Stimulated activated CD8-positive, alpha-beta memory T cell treated with anti-CD3 and anti-CD28 coated beads, Interleukin-7, amount 100 ng/mL, for 1 hour (primary cell): ENCODE data around the gene UBE2J2.

Experiments used
- DNase-seq, 2 donors: peaks; one replicate each; pipeline ENCODE4 v3.0.0-alpha.2; 2020; ENCODE audit warnings: low read depth in 2 of 2

The UBE2J2 gene

DNA sequence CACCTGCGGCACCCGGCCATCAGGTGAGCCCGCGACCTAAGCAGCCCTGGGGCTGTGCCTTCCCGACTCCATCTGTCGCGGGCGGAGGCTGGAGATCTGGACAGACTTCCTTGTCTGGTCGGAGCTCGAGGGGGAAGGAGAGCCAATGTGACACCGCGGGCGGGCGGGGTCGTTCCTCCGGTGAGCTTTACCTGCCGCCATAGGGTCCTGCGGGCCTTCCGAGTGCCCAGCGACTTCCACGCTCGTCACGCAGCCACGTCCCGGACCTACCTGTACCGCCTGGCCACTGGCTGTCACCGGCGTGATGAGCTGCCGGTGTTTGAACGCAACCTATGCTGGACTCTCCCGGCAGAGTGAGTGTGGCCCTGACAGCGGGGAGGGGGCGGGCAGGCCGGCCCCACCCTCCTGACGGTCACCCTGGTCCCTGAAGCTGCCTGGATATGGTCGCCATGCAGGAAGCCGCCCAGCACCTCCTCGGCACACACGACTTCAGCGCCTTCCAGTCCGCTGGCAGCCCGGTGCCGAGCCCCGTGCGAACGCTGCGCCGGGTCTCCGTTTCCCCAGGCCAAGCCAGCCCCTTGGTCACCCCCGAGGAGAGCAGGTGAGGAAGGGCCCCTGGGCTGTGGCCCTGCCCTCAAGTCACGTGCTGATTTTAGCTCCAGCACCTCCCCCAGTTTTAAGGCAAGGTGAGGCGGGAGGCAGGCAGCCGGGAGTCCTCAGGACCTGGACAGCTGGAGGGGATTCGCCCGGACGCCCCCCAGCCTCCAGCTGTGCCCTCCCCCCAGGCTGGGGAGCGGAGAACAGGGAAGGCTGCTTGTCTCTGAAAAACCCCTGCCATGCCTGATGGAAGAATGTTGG is 35.8 kb upstream of the UBE2J2 start:
- DNase-seq = no peak

DNA sequence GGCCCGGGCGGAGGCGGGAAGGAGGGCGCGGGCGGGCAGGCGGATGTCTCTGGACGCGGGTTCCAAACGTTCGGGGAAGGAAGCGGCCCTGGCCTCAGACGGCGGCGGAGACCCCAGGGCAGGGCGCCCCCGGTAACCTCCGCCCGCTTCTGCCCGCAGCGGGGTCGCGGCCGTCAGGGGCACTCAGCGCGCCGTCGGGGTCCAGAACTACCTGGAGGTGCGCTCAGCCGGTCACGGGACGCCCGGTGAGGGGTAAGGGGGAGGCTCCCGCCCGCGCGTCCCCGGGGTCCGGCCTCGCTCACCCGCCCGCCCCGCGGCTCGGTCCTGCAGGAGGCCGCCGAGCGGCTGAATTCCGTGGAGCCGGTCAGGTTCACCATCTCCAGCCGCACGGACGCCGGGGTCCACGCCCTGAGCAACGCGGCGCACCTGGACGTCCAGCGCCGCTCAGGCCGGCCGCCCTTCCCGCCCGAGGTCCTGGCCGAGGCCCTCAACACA is 35.1 kb upstream of the UBE2J2 start:
- no peak for DNase-seq

DNA sequence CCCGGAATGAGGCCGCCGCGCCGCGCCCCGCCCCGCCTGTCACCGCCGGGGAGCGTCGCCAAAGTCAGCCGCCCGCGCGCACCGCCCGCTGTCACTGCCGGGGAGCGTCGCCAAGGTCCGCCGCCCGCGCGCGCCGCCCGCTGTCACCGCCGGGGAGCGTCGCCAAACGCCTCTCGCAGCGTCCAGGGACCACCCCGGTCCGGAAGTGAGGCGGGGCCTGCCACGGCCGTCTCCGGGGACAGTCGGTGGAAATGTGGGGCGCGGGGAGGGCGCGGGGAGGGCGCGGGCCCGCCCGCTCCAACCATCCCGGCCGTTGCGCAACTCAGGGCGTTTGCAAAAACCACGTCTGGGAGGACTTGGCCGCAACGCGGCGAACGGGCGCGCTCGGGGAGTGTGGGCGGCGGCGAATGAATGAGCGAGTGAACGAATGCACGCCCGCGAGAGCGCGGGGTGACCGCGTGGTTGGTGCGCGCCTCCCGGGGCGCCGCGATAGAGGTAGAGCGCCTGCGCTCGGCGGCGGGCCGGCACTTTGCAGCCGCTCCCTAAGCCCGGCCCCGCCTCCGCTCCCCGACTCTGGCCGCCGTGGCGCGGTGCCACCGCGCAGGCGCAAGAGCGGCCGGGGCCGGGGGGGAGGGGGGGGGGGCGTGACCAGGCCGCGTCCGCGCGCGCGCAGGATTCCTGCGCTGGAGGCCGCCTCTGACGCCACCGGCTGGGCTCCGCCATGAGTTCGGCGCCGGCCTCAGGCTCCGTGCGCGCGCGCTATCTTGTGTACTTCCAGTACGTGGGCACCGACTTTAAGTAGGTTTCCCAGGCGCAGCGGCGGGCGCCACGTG is 34.5 kb upstream of the UBE2J2 start, which contains the start of the genes ACAP3 and PUSL1:
Gene ACAP3 (minus strand): TSS at position 8 of the 833 bp plus-strand sequence. CDS start 115 bp downstream, outside the sequence.
Gene PUSL1 (plus strand): TSS at position 675 of the 833 bp plus-strand sequence. CDS start 47 bp downstream, at position 722.
- DNase-seq = peak; percentile 63 to 73

DNA sequence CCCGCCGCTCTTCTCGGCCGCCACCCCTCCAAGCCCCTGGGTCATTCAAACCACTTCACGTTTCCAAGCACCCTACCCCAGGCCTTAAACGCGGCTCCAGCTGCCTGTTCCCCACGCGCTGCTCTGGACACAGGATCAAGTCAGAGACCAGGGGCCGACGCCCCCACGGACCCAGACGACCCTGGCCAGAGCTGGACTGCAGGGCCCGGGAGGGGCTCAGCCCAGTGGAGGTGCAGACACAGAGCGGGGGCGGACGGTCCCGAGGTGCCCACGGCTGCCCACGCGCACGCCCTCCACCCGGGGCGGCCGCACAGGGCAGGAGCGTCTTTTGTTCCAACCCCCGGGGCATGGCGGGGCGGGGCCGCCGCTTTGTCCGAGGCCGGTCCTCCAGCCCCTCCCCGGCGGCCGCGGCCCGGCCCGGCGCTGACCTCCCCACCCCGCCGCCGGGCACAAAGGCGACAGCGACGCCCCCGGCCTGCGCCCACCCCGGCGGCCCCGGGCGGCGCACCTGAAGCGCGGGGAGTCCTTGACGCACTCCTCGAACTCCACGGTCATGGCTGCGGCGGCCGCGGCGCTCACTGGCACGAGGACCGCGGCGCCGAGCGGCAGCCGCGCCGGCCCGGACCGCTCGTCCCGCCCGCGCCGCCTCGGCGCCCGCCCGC is 33.7 kb upstream of the UBE2J2 start:
- no peak for DNase-seq

DNA sequence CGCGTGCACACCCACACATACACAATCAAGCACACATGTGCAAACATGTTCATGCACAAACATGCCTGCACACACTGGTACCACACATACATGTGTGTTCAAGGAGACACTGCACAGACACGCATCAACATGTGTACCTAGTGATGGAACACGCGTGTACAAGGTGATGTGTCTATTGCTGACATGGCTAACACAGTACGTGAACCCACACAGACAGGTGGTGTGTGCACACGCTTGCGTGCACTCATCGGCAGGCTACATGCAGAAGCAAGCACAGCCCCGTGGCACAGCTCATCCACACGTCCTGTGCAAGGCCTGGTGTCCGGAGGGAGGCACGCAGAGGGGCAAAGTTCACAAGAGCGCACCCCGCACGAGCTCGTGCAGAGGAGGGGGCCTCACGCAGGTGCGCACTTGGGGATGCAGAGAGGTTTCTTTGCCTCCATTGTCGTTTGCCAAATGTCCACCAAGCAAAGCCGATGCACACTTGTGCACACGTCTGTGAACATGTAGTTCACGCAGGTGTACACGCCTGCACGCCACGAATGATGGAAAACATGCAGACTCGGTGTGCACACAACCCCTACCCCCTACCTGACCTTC is 33.1 kb upstream of the UBE2J2 start:
- DNase-seq = no peak

DNA sequence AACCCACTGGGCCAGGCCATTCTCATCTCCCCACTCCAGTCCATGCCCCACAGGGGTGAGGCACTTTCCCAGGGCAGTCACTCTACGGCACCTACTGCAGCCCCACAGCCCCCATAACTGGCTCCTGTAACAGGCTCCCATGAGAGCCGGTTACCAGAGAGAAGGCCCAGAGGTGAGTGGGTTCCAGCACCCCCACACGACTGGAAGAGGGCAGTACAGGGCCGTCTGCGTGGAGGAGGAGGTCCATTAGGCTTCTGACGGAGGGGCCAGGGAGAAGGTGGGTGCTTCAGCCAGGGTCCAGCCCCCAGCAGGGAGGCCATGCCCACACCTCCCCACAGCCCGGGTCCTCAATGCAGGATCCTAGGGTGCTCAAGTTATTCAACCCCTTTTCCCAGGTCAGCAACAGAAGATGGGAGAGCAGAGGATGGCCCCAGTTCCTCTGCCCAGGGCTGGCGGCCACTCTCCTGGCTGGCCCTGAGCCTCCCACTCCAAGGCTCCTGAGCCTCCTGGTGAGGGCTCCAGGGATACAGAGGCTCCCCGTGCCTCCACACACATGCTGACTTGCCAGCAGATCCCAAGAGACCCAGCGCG is 32.5 kb upstream of the UBE2J2 start:
- no peak for DNase-seq

DNA sequence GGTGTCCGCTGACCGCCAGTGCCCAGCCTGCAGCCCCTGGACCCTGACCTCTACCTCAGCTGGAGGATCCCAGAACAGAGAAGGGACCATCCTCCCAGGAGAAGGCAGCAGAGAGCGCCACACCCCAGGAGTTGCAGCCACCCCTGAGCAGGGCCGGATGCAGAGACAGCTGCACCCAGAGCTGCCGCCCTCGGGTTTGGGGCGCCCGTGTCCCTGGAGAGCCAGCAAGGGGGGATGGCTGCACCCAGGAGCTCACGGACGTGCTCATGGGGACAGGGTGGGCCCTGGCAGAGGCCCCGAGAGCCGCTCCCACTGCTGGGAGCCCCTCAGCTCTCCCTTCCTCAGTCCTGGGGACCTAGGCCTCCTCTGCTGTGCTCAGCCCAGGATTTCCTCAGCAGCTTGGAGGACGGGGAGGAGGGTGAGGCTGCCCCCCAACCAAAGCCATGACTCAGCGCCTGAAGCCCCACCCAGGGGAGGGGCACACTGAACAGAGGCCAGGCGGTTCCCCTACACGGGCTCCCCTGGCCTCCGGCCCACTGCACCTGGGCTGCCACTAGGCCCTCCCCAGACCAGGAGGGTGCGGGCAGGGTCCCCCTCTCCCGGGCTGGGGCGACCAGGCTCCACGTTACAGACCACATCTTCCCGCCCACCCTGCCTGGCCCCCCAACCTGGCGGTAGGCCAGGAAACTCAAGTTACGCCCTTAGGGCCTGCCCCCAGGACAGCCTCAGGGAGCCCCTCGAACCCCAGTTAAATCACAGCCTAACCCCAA is 31.8 kb upstream of the UBE2J2 start:
- peak; percentile 54 to 58 for DNase-seq

DNA sequence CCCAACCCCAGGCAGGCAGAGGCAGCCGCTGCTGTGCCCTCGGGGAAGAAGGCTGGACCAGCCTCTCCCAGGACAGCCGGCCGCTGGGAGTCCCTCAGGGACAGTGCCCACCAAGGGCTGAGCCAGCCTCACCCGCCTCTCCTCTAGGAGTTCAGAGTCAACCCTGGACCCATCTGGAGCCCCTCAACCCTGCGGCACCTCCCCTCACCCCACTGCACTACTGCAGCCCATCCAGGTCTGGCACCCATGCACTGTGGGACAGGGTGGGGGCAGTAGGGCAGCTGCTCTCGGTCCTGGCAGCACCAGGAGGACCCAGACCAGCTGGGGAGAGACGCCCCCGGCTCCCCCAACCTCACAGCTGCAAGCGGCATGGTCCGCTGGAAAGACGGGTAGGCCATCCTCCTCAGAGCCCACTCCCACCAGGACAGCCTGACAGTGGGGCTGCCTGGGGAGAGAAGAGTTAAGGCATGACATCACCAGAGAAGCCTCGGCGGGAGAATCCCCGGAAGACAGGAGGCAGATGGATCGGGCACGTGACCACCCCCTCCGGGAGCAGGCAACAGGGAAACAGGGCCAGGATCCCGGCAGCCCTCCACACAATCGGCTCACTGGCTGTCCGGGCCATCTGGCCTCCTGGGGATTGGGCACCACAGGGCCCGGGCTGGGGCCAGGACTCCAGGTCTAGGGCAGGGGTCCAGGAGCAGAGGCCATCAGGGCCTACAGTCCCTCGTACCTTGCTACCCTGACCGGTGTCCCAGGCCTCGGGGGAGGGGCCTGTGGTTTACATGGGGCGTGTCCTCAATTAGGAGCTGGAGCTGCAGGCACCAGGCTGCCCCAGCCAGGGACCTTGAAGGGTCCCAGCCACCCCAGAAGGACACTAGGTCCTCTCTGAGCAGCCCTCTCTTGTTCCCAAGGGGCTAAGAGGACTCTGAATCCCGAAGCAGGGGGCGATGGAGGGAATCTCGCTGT is 31.0 kb upstream of the UBE2J2 start:
- DNase-seq = no peak

DNA sequence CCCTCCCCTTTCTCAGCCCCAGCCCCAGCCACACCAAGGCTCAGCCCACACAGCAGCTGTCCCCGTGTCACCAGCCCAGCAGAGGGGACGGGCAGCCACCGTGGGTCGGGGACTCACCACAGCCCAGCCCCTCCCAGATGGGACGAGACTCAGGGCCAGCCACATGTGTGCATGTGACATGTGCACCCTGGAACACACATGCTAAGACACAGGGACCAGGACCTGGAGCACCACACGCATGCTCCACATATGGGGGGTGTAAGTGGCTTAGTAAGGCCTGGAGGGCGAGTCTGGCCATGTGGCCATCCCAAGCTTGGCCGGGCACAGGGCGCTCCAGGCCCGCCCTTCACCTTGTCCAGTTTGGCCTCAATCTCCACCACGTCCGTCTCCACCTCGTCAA is 30.1 kb upstream of the UBE2J2 start:
- no peak for DNase-seq

DNA sequence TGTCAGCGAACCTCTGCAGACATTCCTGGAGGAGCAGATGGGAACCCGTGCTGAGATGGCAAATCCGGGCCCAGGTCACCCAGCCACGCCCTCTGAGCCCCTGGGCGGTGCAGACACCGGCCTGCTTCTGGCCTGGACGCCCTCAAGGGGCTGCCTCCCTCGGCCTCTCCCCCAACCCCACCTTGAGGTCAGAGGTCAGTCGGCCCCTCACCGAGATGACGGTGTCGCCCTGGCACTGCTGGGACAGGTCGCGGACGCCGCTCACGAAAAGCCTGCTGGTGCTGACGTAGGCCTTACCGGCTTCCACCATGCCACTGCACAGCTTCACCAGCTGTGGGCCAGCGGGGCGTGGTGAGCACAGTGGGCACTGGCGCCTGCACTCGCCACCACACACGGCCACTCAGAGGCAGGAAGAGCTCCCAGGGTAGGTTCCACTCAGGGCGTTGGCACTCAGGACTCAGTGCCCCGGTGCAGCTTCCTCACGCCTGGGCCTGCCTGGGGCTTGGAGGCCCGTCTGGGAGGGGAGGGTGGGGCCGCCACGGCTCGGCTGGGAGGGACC is 29.4 kb upstream of the UBE2J2 start:
- DNase-seq = no peak

DNA sequence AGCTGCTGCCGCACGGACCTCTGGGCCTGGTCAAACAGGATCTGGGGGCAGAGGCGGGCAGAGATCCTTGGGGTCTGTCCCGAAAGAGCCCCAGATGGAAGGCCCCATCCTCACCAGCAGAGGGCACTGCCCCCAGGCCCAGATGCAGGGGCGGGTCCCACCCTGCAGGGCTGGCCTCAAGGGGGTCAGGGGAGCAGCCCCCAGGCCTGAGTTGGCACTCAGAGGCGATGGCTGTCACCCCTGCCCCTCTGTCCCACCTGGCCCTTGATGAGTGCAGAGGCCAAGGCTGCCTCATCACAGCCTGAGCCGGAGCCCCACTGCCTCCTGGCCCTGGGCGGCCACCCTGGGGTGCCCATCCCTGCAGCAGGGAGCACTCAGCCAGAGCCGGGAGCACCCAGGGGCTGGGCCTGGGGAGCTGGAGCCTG is 28.4 kb upstream of the UBE2J2 start:
- DNase-seq = no peak

DNA sequence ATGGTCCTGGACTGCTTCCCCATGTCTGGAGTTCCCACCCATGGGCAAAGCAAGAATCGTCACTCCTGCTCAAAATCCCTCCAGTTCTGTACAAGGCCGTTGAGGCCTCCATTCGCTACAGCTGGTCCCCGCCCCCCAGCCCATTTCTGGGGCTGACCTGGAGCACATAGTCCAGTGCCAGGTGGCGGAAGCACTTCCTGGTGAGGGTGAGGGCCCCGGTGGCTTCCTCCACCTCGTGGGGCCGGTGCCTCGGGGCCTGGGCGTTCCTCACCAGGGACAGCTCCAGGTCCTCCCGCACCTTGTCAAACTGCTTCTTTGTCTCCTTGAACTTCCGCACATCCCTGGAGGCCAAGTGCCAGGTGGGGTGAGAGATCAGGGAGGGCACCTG is 26.7 kb upstream of the UBE2J2 start:
- DNase-seq = no peak

DNA sequence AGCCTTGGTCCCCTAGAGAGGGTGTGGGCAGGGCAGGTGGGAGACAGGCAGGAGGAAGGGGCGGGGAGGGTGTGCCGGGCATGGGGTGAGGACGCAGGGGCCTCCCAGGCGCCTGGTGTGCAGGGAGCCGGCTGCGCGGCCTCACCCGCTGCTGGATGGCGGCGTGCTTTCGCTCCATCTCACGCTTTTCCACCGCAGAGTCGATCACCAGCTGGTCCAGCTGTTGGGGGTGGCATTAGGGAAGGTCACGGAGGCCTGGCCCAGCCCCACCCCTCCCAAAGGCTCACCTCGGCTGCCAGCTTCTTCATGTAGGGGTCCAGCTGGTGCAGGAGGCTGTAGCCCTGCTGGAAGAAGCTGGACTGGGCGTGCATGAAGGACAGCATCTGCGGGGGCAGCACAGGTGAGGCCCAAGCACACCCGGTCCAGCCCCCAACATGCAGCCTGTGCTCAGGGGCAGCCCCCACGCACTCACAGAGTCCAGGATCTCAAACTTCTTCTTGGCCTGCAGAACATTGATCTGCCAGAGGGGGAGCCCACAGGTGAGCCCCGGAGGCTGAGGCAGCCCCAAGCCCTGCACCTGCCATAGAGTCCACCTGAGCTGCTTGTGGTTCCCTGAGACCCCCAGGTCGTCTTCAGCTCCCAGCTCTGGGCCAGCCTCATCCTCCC is 26.2 kb upstream of the UBE2J2 start:
- DNase-seq = no peak

DNA sequence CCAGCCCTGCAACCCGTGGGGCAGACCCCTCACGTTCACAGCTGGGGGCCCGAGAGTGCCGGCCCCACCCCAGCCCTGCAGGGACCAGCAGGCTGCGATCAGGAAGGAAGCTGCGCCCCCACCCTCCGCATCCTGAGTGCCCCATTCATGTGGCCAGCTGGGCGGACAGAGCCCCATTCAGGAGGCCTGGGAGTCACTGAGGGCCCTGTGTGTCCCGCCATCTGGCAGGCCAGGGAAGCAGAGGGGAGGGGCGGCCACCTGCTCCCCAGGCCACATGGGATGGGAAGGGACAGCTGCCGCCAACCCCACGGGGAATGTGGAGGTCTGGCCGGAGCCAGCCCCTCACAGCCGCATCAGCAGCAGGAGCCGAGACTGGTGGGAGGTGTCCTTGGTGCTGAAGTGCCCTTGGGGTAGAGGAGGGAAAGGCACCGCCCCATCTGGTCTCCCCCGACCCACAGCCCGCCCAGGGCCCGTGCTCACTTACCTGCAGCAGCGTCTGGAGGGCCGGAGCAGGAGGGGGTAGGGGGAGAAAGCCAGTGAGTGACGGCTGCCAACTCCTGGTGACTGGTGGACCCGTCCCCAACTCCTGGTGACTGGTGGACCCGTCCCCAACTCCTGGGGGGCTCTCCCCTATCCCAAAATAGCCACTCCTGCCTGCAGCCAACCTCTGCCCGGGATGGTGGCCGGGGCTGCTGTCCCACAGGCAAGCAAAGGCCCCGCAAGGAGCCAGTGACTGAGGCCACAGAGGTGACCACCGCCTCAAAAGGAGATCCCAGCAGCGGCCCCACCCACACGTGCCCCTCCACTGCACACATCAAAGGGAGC is 25.4 kb upstream of the UBE2J2 start:
- no peak for DNase-seq

DNA sequence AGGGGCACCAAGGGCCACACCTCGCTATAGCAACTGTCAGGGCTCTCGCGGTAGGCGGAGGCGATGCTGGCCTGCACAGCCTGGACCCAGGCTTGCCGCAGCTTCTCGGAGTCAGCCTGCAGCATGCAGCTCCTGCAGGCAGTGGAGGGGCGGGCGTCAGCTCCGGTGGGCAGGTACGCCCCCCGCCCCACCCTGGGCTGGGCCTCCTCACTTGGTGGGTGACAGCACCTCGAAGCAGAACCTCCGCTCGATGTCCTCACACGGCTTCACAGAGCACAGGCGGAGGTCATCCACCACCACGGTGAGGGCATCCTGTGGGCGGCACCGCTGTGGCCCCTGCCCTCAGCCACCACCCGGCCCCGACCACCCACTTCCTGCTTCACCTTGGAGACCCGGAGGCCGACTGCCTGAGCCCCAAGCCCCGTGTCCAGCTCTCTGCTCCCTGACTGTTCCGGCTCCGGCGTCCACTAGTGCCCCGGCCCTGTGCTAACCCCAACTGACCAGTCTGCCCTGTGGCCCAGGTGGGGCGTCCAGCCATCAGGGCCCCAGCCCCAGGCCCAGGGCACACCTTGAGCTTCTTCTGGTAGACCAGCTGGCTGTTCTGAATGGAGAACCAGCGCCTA is 24.3 kb upstream of the UBE2J2 start:
- DNase-seq = no peak

DNA sequence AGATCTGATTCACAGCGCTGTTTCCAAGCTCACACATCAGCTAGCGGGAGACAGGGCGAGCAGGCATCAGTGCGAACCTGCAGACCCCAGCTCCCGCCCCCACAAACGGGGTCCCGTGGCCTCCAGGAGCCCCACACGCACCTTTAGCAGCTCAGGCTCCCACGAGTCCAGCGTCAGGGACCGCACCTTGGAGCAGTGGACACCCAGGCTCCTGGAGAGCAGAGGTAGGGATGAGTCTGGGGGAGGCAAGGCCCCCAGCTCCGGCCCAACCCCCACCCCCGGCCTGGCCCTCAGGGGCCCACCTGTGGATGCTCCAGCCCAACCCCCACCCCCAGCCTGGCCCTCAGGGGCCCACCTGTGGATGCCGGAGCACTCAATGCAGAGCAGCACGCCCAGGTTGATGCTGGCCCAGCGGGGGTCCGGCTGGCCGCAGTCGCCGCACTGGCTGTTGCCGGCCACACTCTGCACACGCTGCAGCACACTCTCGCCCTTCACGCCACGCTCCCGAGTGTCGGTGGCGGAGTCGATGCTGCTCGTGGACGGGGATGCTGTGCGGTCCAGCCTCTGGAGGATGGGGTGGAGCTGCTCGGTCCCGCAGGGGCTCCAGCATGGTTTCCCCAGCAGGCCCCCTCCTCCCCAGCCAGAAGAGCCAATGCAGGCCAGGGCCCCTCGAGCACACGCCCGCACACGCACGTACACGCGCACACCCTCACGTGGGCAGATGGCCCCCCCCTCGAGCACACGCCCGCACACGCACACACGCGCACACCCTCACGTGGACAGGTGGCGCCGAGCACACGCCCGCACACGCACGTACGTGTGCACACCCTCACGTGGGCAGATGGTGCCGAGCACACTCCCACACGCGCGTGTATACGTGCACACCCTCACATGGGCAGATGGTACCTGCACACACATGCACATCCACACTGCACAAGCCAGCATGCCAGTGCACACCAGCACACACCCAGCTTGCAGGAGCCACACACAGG is 22.7 kb upstream of the UBE2J2 start:
- no peak for DNase-seq
